Erythroblast (primary cell): ENCODE results near the gene MOV10.

Experiments used
- GATA1 ChIP-seq: IDR thresholded peaks from 2 replicates; pipeline ENCODE4 v1.6.1; 2011; ENCODE audit warnings: low read depth, mild to moderate bottlenecking, control low read depth, low read length, moderate library complexity
- POLR2A ChIP-seq: IDR thresholded peaks from 2 replicates; pipeline ENCODE4 v1.6.1; 2011; ENCODE audit warnings: mild to moderate bottlenecking, low read length

DNA sequence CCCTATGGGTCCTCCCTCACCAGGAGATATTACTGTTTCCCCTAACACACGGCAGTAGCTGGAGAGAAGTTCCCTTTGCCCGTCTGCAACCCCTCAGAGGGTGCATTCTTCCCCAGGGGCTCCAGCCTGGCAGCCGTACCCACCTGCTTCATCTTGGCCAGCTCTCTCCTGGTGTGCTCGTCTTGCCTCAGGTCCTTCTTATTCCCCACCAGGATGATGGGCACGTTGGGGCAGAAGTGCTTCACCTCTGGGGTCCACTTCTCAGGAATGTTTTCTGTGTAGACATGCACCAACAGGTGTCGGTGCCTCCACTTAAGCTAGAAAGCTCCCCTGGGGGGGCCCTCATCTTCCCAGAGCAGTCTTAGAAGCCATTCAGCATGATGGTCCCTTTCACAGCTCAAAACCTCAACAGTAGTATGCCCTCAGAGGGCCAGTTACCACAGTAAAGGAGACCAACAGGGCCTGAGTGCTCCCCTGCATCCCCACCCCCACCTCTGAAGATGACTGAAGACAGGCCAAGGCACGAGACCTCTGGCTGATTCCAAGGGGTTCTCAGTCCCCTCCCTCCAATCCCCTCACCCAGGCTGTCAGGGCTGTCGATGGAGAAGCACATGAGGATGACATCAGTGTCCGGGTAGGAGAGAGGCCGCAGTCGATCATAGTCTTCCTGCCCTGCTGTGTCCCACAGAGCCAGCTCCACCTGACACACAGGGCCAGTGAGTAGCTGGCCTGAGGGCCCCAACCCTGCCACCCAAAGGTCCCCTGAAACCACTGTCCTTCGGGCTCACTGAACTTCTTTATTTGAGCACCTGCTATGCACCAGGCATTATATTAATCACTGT is 28.2 kb downstream of the MOV10 start:
- TF ChIP-seq POLR2A: no peak
- TF ChIP-seq GATA1: no peak
